ENCODE measurements around the gene PSMB11.

The PSMB11 gene

DNA sequence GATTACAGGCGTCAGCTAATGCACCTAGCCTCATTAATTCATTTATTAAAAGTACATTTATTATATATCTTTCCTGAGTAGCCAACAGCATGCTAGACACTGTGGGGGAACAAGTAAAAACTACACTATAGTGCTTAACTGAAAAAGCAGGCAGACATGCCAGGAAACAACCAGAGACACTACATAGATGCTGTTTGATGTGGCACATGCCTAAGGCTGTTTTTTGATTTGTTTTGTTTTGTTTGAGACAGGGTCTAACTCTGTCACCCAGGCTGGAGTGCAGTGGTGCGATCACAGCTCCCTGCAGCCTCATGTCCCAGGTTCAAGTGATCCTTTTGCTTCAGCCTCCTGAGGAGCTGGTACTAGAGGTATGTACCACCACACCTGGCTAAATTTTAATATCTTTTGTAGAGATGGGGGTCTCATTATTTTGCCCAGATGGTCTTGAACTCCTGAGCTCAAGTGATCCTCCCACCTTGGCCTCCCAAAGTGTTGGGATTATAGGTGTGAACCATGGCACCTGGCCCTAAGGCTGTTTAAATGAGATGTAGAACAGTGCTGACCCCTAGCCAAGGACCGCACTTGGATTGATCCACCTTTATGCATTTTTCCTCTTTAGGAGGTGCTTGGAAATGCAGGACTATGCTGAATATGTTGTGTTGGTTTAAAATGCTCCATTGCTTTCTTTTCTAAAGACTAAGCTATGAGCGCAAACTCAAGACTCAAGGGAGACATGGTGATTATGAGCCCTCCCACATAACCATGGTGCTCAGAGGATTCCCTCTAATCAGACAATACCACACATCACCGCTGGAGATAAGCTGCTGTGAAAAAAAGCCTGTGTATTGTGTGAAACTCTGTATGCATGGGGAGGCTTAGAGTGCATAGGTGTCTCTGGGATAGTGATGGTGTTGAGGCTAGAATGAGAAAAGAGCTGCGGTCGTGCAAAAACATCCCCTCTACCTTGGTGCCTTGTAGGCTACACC is 21.6 kb upstream of the PSMB11 start:
- Histone ChIP-seq H3K36me3 (ENCODE audit: insufficient read depth) (no peaks in the 10 kb centered on the region), H4K20me1 (ENCODE audit: insufficient read depth) (no peaks in the 10 kb centered on the region), H3K4me2 (no peak overlapping the region), H2AFZ (ENCODE audit: low read depth) (no peak overlapping the region), H3K27me3 (ENCODE audit: insufficient read depth, low read depth) (no peaks in the 10 kb centered on the region), H3K4me1 (ENCODE audit: low read depth, poor library complexity, severe bottlenecking) (no peaks in the 10 kb centered on the region), H3K4me3 (IDR thresholded peaks at IDR 0.05; ENCODE audit: insufficient read depth, low read depth, low read length) (no peak overlapping the region), H3K79me2 (ENCODE audit: insufficient read depth, low read depth) (no peaks in the 10 kb centered on the region), H3K9ac (no peak overlapping the region), H3K27ac (no peak overlapping the region)
- TF ChIP-seq CTCF (conservative IDR thresholded peaks at IDR 0.05; ENCODE audit: low read depth, low read length) = no peak

DNA sequence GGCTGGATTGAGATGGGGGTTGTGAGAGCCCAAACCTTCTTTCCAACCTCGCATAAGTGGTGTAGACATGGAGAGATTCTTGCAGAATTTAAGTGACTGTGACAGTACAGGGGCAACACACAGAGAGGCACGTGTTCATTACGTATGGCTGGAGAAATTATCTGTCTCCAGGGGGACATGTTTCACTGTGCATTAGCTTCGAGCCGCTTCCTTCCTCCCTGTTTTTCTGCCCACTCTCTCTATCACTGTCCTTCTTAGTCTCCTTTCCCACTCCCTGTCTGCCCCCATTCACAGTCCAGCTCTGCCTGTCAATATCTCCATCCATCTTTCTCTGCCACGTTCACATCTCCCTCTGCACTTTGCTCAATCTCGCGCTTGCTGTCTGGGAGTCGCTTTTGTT is 20.6 kb upstream of the PSMB11 start:
- no peaks in the 10 kb centered on the region for H3K27me3 ChIP-seq (ENCODE audit: insufficient read depth, low read depth)
- no peak overlapping the region for H3K4me2 ChIP-seq
- no peak overlapping the region for H3K9ac ChIP-seq
- H3K27ac ChIP-seq = no peak overlapping the region
- H3K36me3 ChIP-seq (ENCODE audit: insufficient read depth) = no peaks in the 10 kb centered on the region
- no peaks in the 10 kb centered on the region for H4K20me1 ChIP-seq (ENCODE audit: insufficient read depth)
- no peak overlapping the region for H2AFZ ChIP-seq (ENCODE audit: low read depth)
- no peak for TF ChIP-seq CTCF (conservative IDR thresholded peaks at IDR 0.05; ENCODE audit: low read depth, low read length)
- no peaks in the 10 kb centered on the region for H3K4me1 ChIP-seq (ENCODE audit: low read depth, poor library complexity, severe bottlenecking)
- H3K79me2 ChIP-seq (ENCODE audit: insufficient read depth, low read depth) = no peaks in the 10 kb centered on the region
- no peak overlapping the region for H3K4me3 ChIP-seq (IDR thresholded peaks at IDR 0.05; ENCODE audit: insufficient read depth, low read depth, low read length)

DNA sequence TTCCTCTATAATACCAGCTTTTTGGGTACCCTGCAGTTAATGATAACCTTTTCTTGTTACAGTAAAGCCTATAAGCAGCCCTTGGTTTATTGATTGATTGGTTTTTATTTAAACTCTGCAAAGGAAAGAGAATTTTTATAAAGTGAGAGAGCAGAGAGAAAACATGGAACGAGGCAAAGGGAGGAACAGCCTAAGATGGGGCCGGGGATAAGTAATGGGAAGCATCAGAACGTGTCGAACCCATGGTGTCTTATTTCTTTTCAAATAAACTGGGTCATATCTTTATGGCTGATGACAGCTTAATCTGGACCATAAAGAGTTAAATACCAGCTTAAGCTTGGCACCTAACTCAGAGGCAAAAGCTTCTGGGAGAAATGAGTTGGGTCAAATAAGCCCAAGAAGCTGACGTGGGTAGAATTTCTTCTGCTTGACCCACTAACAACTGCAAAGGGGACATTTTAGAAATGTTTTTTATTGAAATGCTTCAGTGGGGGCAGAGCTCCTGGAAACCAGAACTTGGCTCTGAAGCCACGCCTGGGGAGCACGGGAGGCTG is 20.0 kb upstream of the PSMB11 start:
- H3K27ac ChIP-seq = no peak overlapping the region
- no peaks in the 10 kb centered on the region for H3K36me3 ChIP-seq (ENCODE audit: insufficient read depth)
- no peak overlapping the region for H3K9ac ChIP-seq
- no peak for TF ChIP-seq CTCF (conservative IDR thresholded peaks at IDR 0.05; ENCODE audit: low read depth, low read length)
- no peaks in the 10 kb centered on the region for H3K27me3 ChIP-seq (ENCODE audit: insufficient read depth, low read depth)
- no peak overlapping the region for H3K4me2 ChIP-seq
- no peaks in the 10 kb centered on the region for H3K79me2 ChIP-seq (ENCODE audit: insufficient read depth, low read depth)
- no peak overlapping the region for H2AFZ ChIP-seq (ENCODE audit: low read depth)
- H3K4me1 ChIP-seq (ENCODE audit: low read depth, poor library complexity, severe bottlenecking) = no peaks in the 10 kb centered on the region
- no peaks in the 10 kb centered on the region for H4K20me1 ChIP-seq (ENCODE audit: insufficient read depth)
- H3K4me3 ChIP-seq (IDR thresholded peaks at IDR 0.05; ENCODE audit: insufficient read depth, low read depth, low read length) = no peak overlapping the region

GRCh38 chr14:23023022-23023794 is 18.8 kb upstream of the PSMB11 start:
- no peaks in the 10 kb centered on the region for H3K27me3 ChIP-seq (ENCODE audit: insufficient read depth, low read depth)
- no peak overlapping the region for H3K9ac ChIP-seq
- no peaks in the 10 kb centered on the region for H3K4me1 ChIP-seq (ENCODE audit: low read depth, poor library complexity, severe bottlenecking)
- TF ChIP-seq CTCF (conservative IDR thresholded peaks at IDR 0.05; ENCODE audit: low read depth, low read length) = no peak
- H3K4me3 ChIP-seq (IDR thresholded peaks at IDR 0.05; ENCODE audit: insufficient read depth, low read depth, low read length) = no peak overlapping the region
- H3K36me3 ChIP-seq (ENCODE audit: insufficient read depth) = no peaks in the 10 kb centered on the region
- no peaks in the 10 kb centered on the region for H3K79me2 ChIP-seq (ENCODE audit: insufficient read depth, low read depth)
- no peak overlapping the region for H3K27ac ChIP-seq
- no peak overlapping the region for H2AFZ ChIP-seq (ENCODE audit: low read depth)
- no peaks in the 10 kb centered on the region for H4K20me1 ChIP-seq (ENCODE audit: insufficient read depth)
- no peak overlapping the region for H3K4me2 ChIP-seq
